HEK293T (cell line): Measurements from ENCODE around the gene GABBR2.

Experiments
- ARNT ChIP-seq: fragments of 450-650 bp; IDR thresholded peaks from 2 replicates; pipeline ENCODE4 v1.6.1; 2017; ENCODE audit warnings: mild to moderate bottlenecking
- BHLHE40 ChIP-seq: fragments of 450-650 bp; IDR thresholded peaks from 2 replicates; pipeline ENCODE4 v1.6.1; 2016; ENCODE audit warnings: mild to moderate bottlenecking, moderate library complexity, borderline replicate concordance
- CTBP1 ChIP-seq: fragments of 450-650 bp; IDR thresholded peaks from 2 replicates; pipeline ENCODE4 v1.6.1; 2016; ENCODE audit warnings: borderline replicate concordance
- FOXK2 ChIP-seq: fragments of 450-650 bp; IDR thresholded peaks from 2 replicates; pipeline ENCODE4 v1.6.1; 2016; ENCODE audit warnings: mild to moderate bottlenecking
- FOXM1 ChIP-seq: fragments of 450-650 bp; IDR thresholded peaks from 2 replicates; pipeline ENCODE4 v1.6.1; 2017; ENCODE audit warnings: mild to moderate bottlenecking, borderline replicate concordance
- HDGF ChIP-seq: fragments of 450-650 bp; IDR thresholded peaks from 2 replicates; pipeline ENCODE4 v1.6.1; 2017; ENCODE audit warnings: antibody characterized with exemption, borderline replicate concordance
- SP1 ChIP-seq: fragments of 450-650 bp; IDR thresholded peaks from 2 replicates; pipeline ENCODE4 v1.6.1; 2017

- TF ChIP-seq BHLHE40: no peak
- no peak for TF ChIP-seq SP1
- TF ChIP-seq HDGF: no peak
- no peak for TF ChIP-seq CTBP1
- TF ChIP-seq FOXM1: no peak
- no peak for TF ChIP-seq FOXK2
- TF ChIP-seq ARNT: no peak
Measured at GRCh38 chr9:98289614-98290201, 419.0 kb downstream of the GABBR2 start.
